ENCODE measurements around the gene IL5.

GRCh38 chr5:132546108-132546507 lies 2.8 kb upstream of the IL5 start:
- TF ChIP-seq CTCF (conservative IDR thresholded peaks at IDR 0.05; ENCODE audit: low read length): no peak
- no peak for TF ChIP-seq EZH2phosphoT487 (IDR thresholded peaks at IDR 0.05; ENCODE audit: borderline replicate concordance, low read depth, low read length)
